Stimulated activated CD8-positive, alpha-beta memory T cell treated with anti-CD3 and anti-CD28 coated beads, Interleukin-15, amount 100 ng/mL, for 1 hour (primary cell): ENCODE data around the gene TSPAN12.
"Not testable (repeated sequence)": the region's sequence is repeated elsewhere in the genome, so short reads cannot be mapped to it uniquely, and the experiment has no call there.

Experiments
- DNase-seq: peaks from one replicate; pipeline ENCODE4 v3.0.0-alpha.2; 2020; ENCODE audit warnings: low read depth

TSPAN12 gene, protein sequence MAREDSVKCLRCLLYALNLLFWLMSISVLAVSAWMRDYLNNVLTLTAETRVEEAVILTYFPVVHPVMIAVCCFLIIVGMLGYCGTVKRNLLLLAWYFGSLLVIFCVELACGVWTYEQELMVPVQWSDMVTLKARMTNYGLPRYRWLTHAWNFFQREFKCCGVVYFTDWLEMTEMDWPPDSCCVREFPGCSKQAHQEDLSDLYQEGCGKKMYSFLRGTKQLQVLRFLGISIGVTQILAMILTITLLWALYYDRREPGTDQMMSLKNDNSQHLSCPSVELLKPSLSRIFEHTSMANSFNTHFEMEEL

DNA sequence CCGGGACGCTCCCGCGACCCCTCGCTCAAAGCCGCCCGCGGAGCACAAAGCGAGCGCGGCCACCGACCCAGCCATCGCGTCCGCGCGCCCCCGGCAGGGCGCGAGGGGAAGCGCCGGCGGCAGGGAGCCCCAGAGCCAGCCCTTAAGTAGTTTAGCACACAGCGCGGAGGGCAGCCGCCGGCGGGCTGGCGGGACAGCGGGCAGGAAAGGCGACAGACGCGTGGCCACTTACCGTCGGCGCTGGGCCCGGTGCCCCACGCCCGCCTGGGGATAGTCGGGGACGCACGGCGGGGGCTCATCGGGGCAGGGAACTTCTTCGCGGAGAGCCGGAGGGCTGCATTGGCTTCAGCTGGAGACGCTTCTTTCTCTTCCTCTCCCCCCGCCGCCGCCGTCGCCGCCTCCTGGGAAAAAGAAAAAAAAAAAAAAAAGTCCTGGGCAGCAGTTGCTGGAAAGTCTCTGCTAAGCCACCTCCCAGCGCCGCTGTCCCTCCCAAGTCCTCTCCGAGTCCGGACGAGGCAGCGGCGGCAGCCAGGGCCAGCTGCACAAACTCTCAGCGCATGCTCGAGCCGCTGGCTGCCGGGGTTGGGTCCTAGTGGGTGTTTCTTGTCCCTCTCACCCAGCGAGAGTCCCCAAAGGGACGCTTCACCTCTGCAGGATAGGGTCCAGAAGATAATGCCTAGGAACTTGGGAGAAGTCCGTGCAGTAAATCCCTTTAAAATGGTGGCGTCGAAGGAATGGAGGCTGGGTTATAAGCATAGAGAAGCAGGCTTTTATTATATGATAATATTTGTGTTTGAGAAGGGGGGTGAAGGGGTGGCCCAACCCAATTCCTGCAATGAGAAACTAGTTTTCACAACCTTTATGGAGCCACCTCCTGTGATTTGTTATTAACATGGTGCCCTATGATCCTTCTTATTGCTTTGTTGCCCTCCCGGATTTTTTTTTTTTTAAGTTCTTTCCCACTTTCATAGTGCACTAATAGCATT is at the start of gene TSPAN12:
TSPAN12 (minus strand) TSS at position 557 of the 986 bp plus-strand sequence. CDS start 1,381 bp downstream, outside the sequence.
- no peak for DNase-seq

DNA sequence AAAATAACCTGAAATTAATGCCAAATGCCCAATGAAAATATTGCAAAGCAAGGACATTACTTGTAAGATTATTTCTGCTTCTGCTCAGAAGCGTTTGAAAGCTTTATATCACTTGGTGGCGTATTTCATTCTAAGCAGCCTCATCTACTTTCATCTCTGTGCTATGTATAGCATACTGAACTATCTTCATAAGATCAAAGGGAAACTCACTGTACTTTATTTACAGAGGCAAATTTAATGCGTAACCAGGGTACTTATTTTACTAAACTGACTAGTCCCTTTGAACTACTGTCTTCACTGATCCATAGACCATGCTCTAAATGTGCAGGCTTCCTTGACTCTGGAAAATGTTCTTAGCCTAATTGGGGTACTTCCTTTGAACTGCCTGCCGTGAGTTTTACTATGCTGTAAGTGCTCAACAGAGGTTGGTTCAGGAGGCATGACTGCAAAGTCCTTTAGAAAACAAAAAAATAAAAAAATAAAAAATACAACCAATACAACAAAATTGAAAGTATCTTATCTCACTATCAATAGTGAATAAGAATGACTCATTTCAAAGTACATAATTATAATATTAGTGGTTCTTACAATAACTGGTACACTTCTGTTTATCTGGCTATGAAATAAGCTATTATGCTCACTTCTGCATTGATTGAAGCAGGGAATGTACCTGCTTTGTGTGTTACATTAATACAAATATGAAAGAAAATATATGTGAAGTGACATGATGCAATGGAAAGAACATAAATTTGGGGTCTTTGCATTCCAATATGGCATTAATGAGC is 41.0 kb upstream of the TSPAN12 start:
- DNase-seq = no peak

DNA sequence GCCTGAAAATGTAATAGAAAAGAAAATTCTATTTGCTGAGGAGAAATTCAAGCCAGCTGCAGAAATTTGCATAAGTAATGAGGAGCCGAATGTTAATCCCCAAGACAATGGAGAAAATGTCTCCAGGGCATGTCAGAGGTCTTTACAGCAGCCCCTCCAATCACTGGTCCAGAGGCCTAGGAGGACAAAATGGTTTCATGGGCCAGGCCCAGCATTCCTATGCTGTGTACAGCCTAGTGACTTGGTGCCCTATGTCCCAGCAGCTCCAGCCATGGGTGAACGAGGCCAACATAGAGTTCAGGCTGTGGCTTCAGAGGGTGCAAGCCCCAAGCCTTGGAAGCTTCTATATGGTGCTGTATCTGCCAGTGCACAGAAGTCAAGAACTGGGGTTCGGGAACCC is 37.3 kb upstream of the TSPAN12 start:
- DNase-seq = not testable (repeated sequence)

DNA sequence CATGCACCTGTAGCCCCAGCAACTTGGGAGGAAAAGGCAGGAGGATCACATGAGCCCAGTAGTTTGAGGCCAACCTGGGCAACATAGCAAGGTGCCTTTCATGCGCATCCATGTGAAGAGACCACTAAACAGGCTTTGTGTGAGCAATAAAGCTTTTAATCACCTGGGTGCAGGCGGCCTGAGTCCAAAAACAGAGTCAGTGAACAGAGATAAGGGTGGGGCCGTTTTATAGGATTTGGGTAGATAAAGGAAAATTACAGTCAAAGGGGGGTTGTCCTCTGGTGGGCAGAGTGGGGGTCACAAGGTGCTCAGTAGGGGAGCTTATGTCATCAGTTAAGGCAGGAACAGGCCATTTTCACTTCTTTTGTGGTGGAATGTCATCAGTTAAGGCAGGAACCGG is 27.7 kb upstream of the TSPAN12 start:
- DNase-seq = not testable (repeated sequence)

DNA sequence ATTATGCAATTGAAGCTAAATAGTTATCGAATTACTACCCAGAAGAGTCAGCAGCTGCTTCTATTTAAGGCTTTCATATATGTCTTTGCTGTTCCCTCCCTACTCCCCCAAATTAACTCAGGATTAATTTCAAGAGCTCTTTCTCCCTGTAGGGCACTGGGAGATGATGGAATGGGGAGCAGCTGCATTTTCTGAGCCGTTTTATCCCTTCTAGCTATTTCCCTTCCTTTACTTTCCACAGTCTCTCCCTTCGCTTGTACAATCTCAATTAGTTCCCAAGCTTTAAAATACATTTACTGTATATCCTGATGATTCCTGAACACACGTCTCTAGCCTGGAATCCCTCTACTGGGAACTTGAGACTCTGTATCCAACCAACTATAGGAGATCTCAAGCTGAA is 19.8 kb upstream of the TSPAN12 start:
- DNase-seq = no peak

DNA sequence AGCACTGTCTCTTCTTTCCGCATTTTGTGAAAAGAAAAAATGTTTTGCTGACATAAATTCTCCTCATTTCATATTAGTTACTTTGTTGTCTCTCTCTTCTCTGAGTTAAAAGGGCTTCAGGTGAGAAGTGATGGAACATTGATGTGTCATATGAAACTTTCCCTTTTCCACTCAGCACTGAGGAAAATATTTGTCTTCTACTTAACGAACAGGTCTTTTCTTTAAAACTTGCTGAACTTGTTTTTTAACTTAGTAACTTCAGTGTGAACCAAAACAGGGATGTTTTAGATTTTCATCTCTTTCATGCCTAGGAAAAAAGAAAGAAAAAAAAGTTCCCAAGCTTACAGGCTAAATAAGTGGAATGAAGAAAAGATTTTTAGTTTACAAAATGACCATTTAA is 19.0 kb upstream of the TSPAN12 start:
- DNase-seq = no peak

DNA sequence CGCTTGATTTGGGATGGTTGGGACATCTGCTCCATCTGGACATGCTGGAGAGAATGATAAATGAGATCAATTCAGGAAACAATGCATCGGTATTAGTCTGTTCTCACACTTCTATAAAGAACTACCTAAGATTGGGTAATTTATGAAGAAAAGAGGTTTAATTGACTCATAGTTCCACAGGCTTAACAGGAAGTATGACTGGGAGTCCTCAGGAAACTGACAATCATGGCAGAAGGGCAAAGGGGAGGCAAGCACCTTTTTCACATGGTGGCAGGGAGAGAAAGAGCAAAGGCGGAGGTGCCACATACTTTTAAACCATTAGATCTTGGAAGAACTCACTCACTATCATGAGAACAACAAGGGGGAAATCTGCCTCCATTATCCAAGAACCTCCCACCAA is 16.8 kb upstream of the TSPAN12 start:
- DNase-seq = no peak

DNA sequence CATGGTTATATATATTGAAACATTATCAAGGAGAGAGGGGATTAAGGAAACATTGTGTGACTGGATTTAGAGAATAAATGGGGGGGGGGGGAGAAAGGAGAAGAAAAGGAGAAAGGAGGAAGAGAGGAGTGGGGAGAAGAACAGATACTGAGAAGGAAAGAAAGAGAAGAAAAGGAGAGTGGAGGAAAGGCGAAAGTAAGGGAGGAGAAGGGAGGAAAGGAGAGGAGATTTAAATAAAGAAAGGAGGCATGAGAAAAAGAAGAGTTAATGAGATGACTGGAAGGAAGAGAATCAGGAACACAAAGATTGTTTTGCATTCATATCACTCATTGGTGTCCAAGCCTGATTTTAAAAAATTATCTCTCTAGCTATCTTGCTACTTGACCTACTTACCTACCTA is 16.1 kb upstream of the TSPAN12 start:
- DNase-seq = no peak

DNA sequence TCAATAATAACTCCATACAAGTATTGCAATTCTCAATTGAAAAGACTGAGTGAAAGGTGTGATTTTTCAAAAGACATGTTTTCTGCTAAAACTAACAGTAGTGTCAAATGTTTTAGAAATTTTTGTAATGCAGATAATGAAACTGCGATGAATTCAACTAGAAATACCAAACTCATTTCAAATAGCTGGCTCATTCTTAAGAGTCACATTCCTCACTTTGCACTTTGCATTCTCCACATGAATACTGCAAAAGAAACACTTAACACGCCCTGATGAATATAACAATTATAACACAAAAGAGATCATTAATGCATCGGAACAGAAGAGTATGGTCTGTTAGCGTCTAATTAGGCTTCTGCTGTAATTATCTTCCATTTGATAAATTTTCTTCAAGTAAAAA is 15.5 kb upstream of the TSPAN12 start:
- DNase-seq = no peak

DNA sequence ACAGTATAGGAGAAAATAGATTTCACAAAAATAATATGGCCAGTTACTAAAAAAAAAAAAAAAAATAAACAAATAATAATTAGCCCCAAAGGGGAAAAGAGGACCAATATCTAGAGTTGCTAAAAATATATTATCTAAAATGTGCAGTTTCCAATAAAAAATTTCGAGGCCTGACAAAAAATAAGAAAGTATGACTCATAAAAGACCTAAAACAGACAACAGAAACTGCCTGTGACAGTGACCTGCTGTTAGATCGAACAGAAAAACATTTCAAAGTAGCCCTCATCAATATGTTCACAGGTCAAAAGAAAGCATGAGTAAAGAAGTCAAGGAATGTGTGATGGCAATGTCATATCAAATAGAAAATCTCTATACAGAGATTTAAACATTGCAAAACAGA is 11.8 kb upstream of the TSPAN12 start:
- DNase-seq = no peak

DNA sequence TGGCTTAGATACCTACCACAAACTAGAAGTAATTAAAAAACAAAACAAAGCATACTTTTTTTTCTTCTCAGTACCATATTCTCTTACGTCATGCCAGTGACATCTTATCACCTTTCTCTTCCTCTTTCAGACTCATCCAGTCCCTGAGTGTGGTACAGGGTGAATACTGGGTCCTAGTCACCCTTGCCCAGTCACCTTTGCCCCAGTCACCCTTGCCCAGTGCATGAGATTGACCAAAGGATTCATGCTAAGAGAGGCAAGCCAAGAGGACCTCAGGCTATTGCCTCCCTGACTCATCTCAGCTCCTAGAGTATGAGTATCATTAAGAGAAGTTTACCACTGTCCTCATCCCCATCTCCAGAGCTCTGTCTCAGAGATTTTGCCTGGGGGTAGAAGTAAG is 10.0 kb upstream of the TSPAN12 start:
- no peak for DNase-seq

DNA sequence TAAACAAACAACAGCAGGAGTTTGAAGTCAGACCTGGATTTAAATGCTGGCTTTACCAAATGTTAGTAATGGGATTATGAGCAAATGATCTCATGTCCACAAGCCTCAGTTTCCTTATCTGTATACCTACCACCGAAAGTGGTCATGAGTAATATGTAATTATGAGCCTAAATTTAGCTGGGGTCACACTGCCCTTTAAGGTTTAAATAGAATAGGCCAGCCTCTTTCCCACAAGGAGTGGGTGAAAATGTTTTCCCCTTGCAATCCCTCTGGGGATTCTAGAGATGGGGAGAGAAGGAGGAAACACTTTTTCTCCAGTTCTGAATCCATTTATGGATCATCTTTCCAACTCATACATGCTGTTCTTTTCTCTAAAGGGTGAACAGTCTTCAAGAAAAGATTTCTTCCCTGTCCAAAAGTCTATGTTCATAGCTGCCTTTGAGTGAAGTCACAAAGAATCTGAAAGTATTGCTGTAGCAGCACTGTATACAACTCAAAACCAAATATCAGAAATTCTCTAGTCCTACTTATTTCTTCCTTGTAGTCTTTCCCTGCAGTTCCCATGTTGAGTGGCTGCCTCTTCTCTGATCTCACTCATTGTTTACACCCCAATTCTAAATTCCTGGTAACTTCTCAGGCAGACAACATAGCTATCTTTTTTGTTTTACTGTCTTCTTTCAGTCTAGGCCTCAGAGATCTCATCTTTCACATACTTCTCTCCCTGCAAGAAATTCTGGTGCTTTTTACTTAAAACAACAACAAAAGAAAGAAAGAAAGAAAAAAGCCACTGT is 7.4 kb upstream of the TSPAN12 start:
- DNase-seq = no peak

DNA sequence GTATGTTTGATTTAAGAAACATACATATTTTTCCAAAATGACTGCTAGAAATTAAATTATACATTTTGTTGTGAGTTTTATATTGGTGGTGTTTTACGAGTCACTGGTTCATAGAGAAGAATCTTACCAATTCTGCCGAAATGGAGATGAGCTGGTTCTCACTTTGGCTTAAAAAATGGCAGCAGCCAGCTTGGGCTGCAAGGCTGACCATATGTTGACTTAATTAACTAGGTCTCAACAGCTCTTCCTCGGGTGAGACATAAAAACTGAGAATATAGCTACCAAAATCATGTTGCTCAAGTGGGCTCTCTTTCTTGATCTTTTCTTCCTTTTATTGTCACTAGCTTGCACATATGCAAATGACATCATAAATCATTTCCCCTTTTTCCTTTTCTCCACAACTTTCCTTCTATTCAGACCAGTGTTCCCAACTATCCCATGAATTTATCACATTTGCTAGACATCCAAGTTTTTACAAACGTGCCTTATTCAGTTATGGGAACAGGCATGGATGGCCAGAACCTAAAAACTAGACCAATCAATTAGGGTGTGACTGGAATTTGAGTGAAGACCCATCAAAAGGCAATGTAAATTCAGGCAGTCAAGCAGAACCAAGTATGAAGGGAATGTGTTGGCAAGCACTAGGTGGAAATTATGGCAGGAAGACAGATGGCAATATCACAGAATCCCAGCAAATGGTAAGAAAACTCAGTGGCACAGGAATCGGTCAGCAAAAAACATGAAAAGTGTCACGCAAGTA is 6.4 kb upstream of the TSPAN12 start:
- no peak for DNase-seq

DNA sequence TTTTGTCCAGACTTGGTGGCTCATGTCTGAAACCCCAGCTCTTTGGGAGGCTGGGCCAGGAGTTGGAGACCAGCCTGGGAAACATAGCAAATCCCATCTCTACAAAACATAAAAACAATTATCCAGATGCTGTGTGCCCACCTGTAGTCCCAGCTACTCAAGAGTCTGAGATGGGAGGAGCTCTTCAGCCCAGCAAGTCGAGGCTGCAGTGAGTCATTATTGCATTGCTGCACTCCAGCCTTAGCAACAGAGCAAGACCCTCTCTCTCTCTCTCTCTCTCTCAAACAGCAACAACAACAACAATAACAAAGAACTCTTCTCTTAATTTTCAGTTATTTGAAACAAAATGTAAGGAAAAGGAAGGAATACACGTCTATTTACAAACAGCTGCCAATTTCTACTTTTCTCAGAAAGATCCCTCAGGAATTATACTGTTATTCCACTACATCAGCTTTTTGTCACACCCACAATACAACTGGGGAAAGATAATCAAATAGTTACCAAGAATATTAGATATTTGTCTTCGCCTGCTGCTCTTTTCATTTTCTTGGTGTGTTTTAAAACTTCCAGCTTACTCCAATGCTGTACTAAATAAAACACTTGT is 5.1 kb upstream of the TSPAN12 start:
- DNase-seq = no peak

DNA sequence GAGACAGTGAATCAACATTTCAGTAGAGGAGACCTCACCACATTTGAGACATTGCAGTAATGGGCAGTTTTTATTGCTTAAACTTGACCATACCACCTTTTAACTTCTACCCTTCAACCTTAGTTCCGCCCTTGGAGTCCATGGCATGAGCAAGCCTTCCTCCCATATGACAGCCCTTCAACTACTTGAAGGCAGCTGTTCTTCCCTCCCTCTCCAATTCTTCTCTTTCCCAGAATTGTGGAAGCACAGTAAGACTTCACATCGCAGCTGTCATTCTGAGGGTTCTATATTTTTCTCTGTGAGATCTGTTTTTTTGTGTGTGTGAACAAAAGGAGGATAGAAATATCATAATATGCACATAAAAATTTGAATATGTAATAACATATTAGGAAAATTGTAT is 2.2 kb upstream of the TSPAN12 start:
- no peak for DNase-seq

DNA sequence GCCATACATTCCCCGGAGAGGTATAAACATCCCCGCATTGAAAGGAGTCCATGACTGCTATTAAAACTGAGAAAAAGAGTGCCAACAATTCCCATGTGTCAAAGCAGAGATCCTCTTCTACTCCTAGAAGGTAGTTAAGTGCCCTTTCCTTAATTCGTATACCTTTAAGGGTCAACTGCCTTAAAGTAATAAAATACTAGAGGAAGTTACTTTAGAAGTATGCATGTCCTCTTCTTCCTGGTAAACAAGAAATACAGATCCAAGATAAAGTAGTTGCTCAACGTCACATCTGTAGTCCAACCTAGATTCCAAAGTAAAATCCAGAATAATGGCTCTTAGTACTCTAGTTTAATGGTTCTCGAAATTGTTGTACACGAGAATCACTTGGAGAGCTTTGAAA is 1.5 kb upstream of the TSPAN12 start:
- DNase-seq = no peak

DNA sequence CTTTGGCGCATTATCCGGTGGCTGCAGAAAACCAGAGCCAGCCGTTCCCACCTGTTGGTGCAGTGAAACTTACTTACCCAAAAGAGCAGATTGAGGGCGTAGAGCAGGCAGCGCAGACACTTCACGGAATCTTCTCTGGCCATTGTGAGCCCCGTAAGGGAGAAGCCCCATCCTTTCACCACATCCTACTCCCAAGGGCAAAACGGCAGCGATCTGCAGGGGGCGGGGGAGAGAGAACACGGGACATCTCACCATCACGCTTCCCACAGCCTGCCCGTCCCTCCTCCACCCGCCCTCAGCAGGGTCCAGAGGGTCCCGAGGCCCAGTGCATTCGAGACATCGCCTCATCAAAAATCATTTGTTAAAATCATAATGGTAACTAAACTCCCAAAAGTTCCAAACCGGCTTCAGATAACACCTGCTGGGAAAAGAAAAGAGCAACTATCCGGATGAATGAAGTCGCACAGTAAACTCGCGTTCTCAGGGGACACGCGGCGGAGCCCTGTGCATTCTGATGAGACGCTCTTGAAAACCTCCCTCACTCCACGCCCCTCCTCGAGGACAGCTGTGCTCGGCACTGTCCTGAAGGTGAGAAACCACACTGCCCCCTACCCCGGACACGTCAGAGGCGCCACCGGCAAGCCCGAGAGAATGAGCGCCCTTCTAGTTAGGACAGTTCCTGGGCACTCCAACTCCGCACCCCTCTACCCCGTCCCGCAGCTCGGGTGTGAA is 1.2 kb downstream of the TSPAN12 start:
- DNase-seq = no peak

DNA sequence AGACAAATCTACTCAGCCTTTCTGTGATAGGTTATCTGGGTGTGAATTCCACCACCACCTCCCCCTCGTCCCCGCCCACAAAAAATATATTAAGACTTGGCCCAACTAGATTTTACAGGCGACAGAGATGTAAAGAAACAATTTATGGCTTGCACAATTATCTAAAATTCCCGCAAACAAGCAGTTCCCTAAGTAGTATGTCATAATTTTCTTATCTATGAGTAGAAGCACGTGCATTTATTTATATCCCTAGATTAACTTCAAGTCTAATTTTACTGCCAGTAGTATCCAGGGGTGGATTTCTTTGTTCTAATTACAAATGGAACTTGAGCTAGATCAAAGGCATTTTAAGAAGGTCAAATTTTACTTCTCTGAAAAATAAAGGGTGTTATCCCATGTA is 1.7 kb downstream of the TSPAN12 start:
- no peak for DNase-seq

DNA sequence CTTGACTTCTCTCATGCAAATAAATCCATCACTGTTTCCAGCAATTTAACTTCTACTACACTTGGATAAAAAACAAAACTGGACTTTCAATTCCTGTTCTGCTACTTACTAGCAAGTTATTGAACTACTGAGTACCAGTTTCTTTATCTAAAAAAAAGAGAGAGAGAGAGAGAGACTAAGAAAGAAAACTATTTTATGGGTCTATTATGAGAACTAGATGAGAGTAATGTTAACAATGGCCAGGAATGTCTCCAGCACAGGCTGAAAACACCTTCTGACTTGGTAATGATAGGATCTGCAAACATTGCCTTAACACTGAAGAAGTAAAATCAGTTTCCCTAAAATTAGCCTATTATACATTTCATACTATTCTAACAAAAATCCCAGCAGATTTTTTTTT is 5.2 kb downstream of the TSPAN12 start:
- DNase-seq = no peak

DNA sequence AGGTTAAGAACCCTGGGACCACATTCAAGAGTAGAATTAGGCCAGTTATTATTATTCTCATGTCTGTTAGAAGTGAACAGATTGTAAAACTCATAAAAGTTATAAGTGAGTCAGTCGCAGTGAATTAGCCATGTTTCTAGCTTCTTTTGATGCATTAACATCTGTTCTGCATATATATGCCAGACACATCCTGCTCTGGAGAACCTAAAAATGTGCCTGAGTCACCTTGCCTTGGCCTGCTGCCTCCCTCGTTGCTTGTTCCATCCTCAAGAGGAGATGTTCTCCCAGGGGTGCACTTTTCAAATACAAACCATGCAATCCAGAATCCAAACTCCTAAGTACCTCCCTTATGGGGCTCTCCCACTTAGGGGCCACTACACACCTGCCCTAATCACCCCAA is 14.8 kb downstream of the TSPAN12 start:
- no peak for DNase-seq
